HCT116 (cell line): ENCODE measurements around the gene CBR4. TPM values are rescaled to one million over a fixed set of nuclear protein-coding genes. Genes with fewer than 3 reads are reported as not detected.

Source experiments
- ATAC-seq: fragments of 200-7000 bp; cut with Tn5 transposase; 2 replicates; pipeline ENCODE4 v1.9.1; 2020; ENCODE audit warnings: mild to moderate bottlenecking, moderate library complexity
- BruUV-seq: library from RNA; stranded (reverse); fragments of 400-500 nt; replicated peaks from 2 replicates; lab custom pipeline; 2021; lab: Mats Ljungman, UMichigan
- CTCF ChIA-PET: fragments of 300-600 bp; sonication (Branson Sonifier 250); formaldehyde crosslinking; loops from one replicate; lab custom pipeline; 2021; ENCODE audit warnings: antibody characterized with exemption; lab: Charles Lee
- POLR2A ChIA-PET: fragments of 300-600, 350-600 bp; sonication (Branson Sonifier 250); formaldehyde crosslinking; loops from one replicate; lab custom pipeline; 2021; ENCODE audit warnings: antibody characterized with exemption; lab: Charles Lee
- RAD21 ChIA-PET, 2 experiments: fragments of 300-600 bp; sonication (Branson Sonifier 250); formaldehyde crosslinking; loops; one replicate each; lab custom pipeline; 2023; ENCODE audit warnings: low total read pairs in 2 of 2; ENCODE audit not compliant: uncharacterized antibody in 2 of 2, unreplicated experiment in 2 of 2, low non-redundant PET in 1 of 2; lab: Charles Lee
- DNase-seq: peaks from one replicate; pipeline ENCODE4 v3.0.0-alpha.2; 2010; ENCODE audit warnings: low read depth, low spot score
- H2AFZ ChIP-seq: fragments of 200-600 bp; shearing (Covaris generic), sonication (generic); 2 replicates; pipeline ENCODE4 v1.6.1; 2017; ENCODE audit warnings: low read depth, mixed run types, mixed read lengths, antibody characterized with exemption, low read length; ENCODE audit not compliant: poor library complexity, severe bottlenecking
- H3K27ac ChIP-seq: 2 replicates; pipeline ENCODE4 v1.5.1; 2012; ENCODE audit warnings: low read depth, low read length
- H3K27me3 ChIP-seq: fragments of 200-600 bp; sonication (generic); 2 replicates; pipeline ENCODE4 v1.6.1; 2016; ENCODE audit warnings: mixed run types, low read length, mixed read lengths; ENCODE audit not compliant: insufficient read depth
- H3K36me3 ChIP-seq, 2 experiments: fragments of 200-500 bp in 1 of 2; fragments of 200-600 bp in 1 of 2; sonication (Bioruptor generic) in 1 of 2; sonication (generic) in 1 of 2; 2 replicates each; pipeline versions ENCODE4 v1.5.1 to v1.6.1; 2014 to 2016; ENCODE audit warnings: low read length in 2 of 2, inconsistent platforms in 1 of 2, mixed read lengths in 1 of 2, mixed run types in 1 of 2; ENCODE audit not compliant: insufficient read depth in 2 of 2, control insufficient read depth in 1 of 2
- H3K4me1 ChIP-seq, 2 experiments: fragments of 200-600 bp in 1 of 2; sonication (generic) in 1 of 2; 2 replicates each; pipeline versions ENCODE4 v1.5.1 to v1.6.1; 2012 to 2017; ENCODE audit warnings: low read length in 2 of 2, inconsistent platforms in 1 of 2, mild to moderate bottlenecking in 1 of 2, mixed read lengths in 1 of 2, mixed run types in 1 of 2, moderate library complexity in 1 of 2; ENCODE audit not compliant: insufficient read depth in 2 of 2, control insufficient read depth in 1 of 2
- H3K4me2 ChIP-seq: fragments of 200-600 bp; sonication (generic); 2 replicates; pipeline ENCODE4 v1.6.1; 2017; ENCODE audit warnings: mixed run types, low read length, mixed read lengths
- H3K4me3 ChIP-seq, 2 experiments: fragments of 200-600 bp in 1 of 2; sonication (generic) in 1 of 2; replicated peaks in 1 of 2; 2 replicates each; pipeline ENCODE4 v1.5.1; 2011 to 2016; ENCODE audit warnings: low read length in 2 of 2, control low read depth in 1 of 2, low read depth in 1 of 2, mild to moderate bottlenecking in 1 of 2, mixed read lengths in 1 of 2, mixed run types in 1 of 2
- H3K79me2 ChIP-seq: fragments of 200-600 bp; sonication (generic); 2 replicates; pipeline ENCODE4 v1.6.1; 2017; ENCODE audit warnings: mild to moderate bottlenecking, mixed run types, low read length, moderate library complexity, mixed read lengths; ENCODE audit not compliant: insufficient read depth
- H3K9ac ChIP-seq: fragments of 200-600 bp; sonication (generic); 2 replicates; pipeline ENCODE4 v1.6.1; 2016; ENCODE audit warnings: low read length, mixed read lengths
- H3K9me2 ChIP-seq: fragments of 200-600 bp; sonication (generic), shearing (Covaris generic); 2 replicates; pipeline ENCODE4 v1.6.1; 2017; ENCODE audit warnings: mixed run types, mild to moderate bottlenecking, moderate library complexity; ENCODE audit not compliant: insufficient read depth
- H3K9me3 ChIP-seq, 2 experiments: fragments of 200-500 bp in 1 of 2; fragments of 200-600 bp in 1 of 2; sonication (Bioruptor generic) in 1 of 2; sonication (generic) in 1 of 2; 2 replicates each; pipeline ENCODE4 v1.6.1; 2014 to 2017; ENCODE audit warnings: low read length in 2 of 2, mixed read lengths in 2 of 2, inconsistent platforms in 1 of 2, low read depth in 1 of 2, mild to moderate bottlenecking in 1 of 2, mixed run types in 1 of 2, moderate library complexity in 1 of 2; ENCODE audit not compliant: control insufficient read depth in 1 of 2, insufficient read depth in 1 of 2
- H4K20me1 ChIP-seq: fragments of 200-600 bp; sonication (generic), shearing (Covaris generic); 2 replicates; pipeline ENCODE4 v1.6.1; 2017; ENCODE audit warnings: mixed run types, mild to moderate bottlenecking, moderate library complexity; ENCODE audit not compliant: insufficient read depth
- CBX3 ChIP-seq: IDR thresholded peaks from 2 replicates; pipeline ENCODE4 v1.6.1; 2012; ENCODE audit warnings: low read depth
- EZH2 ChIP-seq: fragments of 200-600 bp; sonication (generic); IDR thresholded peaks from 2 replicates; pipeline ENCODE4 v1.6.1; 2017; ENCODE audit warnings: antibody characterized with exemption, mixed run types
- POLR2A ChIP-seq: IDR thresholded peaks from 2 replicates; pipeline ENCODE4 v1.7.0; 2011; ENCODE audit warnings: borderline replicate concordance; ENCODE audit not compliant: insufficient read depth, insufficient read length; ENCODE audit errors: extremely low read depth
- RAD21 ChIP-seq: IDR thresholded peaks from 2 replicates; pipeline ENCODE4 v1.6.1; 2012; ENCODE audit warnings: low read depth, mild to moderate bottlenecking
- SP1 ChIP-seq: IDR thresholded peaks from 2 replicates; pipeline ENCODE4 v1.6.1; 2012; ENCODE audit warnings: low read depth
- TCF7L2 ChIP-seq: IDR thresholded peaks from 2 replicates; pipeline ENCODE4 v1.7.0; 2011; ENCODE audit warnings: borderline replicate concordance, inconsistent platforms; ENCODE audit not compliant: insufficient read depth, insufficient read length; ENCODE audit errors: extremely low read depth
- YY1 ChIP-seq: IDR thresholded peaks from 2 replicates; pipeline ENCODE4 v1.6.1; 2011; ENCODE audit warnings: low read length, low read depth, moderate library complexity, mild to moderate bottlenecking; ENCODE audit not compliant: insufficient replicate concordance; ENCODE audit errors: extremely low read depth
- ZNF274 ChIP-seq: fragments of 200-500 bp; sonication (Bioruptor generic); IDR thresholded peaks from 2 replicates; pipeline ENCODE4 v1.6.1; 2014; ENCODE audit warnings: mild to moderate bottlenecking, low read depth, low read length, inconsistent platforms
- intact Hi-C: fragments of 100-400 bp; cut with micrococcal nuclease; formaldehyde crosslinking; loops from 2 replicates; pipeline ENCODE4 v1.10.0; 2022
- total RNA-seq: library from RNA; stranded (reverse); gene quantifications from one replicate; pipeline ENCODE4 v1.2.1, GENCODE V29; 2021; ENCODE audit not compliant: unreplicated experiment
- TF ChIP-seq, protein P1 (sequence below), 3 experiments: fragments of 200-600 bp in 1 of 3; sonication (generic) in 1 of 3; IDR thresholded peaks in 2 of 3; conservative IDR thresholded peaks in 1 of 3; 2 replicates each; pipeline ENCODE4 v1.5.1; 2012 to 2017; ENCODE audit warnings: low read depth in 2 of 3, low read length in 2 of 3, antibody characterized with exemption in 1 of 3, borderline replicate concordance in 1 of 3, control low read depth in 1 of 3, mild to moderate bottlenecking in 1 of 3, mixed read lengths in 1 of 3, mixed run types in 1 of 3, moderate library complexity in 1 of 3; ENCODE audit not compliant: insufficient read depth in 1 of 3
- TF ChIP-seq, protein P2 (sequence below): IDR thresholded peaks from 2 replicates; pipeline ENCODE4 v1.6.1; 2012
- TF ChIP-seq, protein P3 (sequence below): IDR thresholded peaks from 2 replicates; pipeline ENCODE4 v1.6.1; 2011; ENCODE audit warnings: mild to moderate bottlenecking, low read length, moderate library complexity; ENCODE audit not compliant: insufficient replicate concordance; ENCODE audit errors: extremely low read depth

Gene CBR4
- total RNA-seq, 1 experiment from 2014 or later: 32.3 TPM

DNA sequence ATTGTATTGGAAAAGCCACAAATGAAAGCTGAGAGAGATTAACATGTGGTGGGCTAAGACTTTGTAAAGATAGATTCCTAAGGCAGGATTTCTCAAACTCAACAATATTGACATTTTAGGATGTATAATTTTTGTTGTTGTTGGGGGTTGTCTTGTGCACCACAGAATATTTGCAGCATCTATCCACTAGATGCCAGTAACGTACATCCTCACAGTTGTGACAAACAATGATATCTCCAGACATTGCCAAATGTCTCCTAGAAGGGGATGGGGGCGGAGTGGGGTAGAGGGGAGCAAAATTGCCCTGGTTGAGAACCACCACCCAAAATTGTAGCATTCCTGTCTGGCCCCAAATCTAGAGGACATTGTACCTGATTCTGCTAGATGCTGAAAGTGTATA lies 14.7 kb upstream of the CBR4 start:
- CTCF ChIA-PET: interaction anchor here (1.1 to 3.4 kb wide), 4 partner anchors 12 to 461 kb away, joined by 3 to 15 read pairs (median 4); partner anchors contain the start of gene CBR4

More for the DNA sequence above, 14.7 kb upstream of the CBR4 start:
- no peak overlapping the region for H3K4me2 ChIP-seq
- no peaks in the 10 kb centered on the region for H3K27me3 ChIP-seq
- DNase-seq (peak; percentile 15), ATAC-seq (peak; percentile 93)
- intact Hi-C loops: loop anchor here (1.0 to 5.0 kb wide), 3 partner anchors 288 to 542 kb away; no protein-coding TSS in a partner anchor
- H3K9me2 ChIP-seq: no peaks in the 10 kb centered on the region
- H3K4me1 ChIP-seq: peaks cover 2 to 9% of the 10 kb centered on the region in 2 experiments; a peak in 3 of 4 replicates
- H3K27ac ChIP-seq: no peak overlapping the region
- RAD21 ChIA-PET: no interaction called here
- no peak for TF ChIP-seq POLR2A
- no peak for TF ChIP-seq YY1
- peak; percentile 94 for TF ChIP-seq RAD21
- no peak for TF ChIP-seq ZNF274
- TF ChIP-seq, protein P1, sequence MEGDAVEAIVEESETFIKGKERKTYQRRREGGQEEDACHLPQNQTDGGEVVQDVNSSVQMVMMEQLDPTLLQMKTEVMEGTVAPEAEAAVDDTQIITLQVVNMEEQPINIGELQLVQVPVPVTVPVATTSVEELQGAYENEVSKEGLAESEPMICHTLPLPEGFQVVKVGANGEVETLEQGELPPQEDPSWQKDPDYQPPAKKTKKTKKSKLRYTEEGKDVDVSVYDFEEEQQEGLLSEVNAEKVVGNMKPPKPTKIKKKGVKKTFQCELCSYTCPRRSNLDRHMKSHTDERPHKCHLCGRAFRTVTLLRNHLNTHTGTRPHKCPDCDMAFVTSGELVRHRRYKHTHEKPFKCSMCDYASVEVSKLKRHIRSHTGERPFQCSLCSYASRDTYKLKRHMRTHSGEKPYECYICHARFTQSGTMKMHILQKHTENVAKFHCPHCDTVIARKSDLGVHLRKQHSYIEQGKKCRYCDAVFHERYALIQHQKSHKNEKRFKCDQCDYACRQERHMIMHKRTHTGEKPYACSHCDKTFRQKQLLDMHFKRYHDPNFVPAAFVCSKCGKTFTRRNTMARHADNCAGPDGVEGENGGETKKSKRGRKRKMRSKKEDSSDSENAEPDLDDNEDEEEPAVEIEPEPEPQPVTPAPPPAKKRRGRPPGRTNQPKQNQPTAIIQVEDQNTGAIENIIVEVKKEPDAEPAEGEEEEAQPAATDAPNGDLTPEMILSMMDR (IDR thresholded peaks at IDR 0.05 in 2 of 3, conservative IDR thresholded peaks at IDR 0.05 in 1 of 3; ENCODE audit: borderline replicate concordance in 1 of 3, insufficient read depth in 1 of 3, low read depth in 2 of 3, low read length in 2 of 3): peak; percentile 62 to 76 (median 63); a peak in 5 of 6 replicates
- no peak for TF ChIP-seq CBX3
- no peak for TF ChIP-seq TCF7L2
- no peak for TF ChIP-seq EZH2
- TF ChIP-seq, protein P2, sequence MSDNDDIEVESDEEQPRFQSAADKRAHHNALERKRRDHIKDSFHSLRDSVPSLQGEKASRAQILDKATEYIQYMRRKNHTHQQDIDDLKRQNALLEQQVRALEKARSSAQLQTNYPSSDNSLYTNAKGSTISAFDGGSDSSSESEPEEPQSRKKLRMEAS: no peak
- TF ChIP-seq, protein P3, sequence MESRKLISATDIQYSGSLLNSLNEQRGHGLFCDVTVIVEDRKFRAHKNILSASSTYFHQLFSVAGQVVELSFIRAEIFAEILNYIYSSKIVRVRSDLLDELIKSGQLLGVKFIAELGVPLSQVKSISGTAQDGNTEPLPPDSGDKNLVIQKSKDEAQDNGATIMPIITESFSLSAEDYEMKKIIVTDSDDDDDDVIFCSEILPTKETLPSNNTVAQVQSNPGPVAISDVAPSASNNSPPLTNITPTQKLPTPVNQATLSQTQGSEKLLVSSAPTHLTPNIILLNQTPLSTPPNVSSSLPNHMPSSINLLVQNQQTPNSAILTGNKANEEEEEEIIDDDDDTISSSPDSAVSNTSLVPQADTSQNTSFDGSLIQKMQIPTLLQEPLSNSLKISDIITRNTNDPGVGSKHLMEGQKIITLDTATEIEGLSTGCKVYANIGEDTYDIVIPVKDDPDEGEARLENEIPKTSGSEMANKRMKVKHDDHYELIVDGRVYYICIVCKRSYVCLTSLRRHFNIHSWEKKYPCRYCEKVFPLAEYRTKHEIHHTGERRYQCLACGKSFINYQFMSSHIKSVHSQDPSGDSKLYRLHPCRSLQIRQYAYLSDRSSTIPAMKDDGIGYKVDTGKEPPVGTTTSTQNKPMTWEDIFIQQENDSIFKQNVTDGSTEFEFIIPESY: no peak
- TF ChIP-seq SP1: no peak
- TF ChIP-seq, all 23 proteins: peak for 2
- H3K79me2 ChIP-seq: no peaks in the 10 kb centered on the region
- no peaks in the 10 kb centered on the region for H3K9me3 ChIP-seq
- POLR2A ChIA-PET: interaction anchor here (1.5 kb wide), 1 partner anchor 15 kb away, joined by 7 read pairs; the partner anchor contains the start of gene CBR4
- H3K4me3 ChIP-seq: no peak overlapping the region
- H2AFZ ChIP-seq: peak overlapping the region; percentile 87
- H3K36me3 ChIP-seq: no peaks in the 10 kb centered on the region
- no TSS peak for BruUV-seq
- H3K9ac ChIP-seq: no peak overlapping the region
- no peaks in the 10 kb centered on the region for H4K20me1 ChIP-seq
